Right hindlimb (tissue), 1 donor: ENCODE data around the gene MEDAG.

Source experiments
- DNase-seq: peaks from one replicate; pipeline ENCODE4 v3.0.0-alpha.2; 2018

MEDAG gene

GRCh38 chr13:30905932-30906383, at the start of gene MEDAG:
TSS of gene MEDAG (plus strand) at chr13:30906271. CDS start at chr13:30906516, 245 bp downstream.
- peak; percentile 85 for DNase-seq

GRCh38 chr13:30857018-30857417, 49.1 kb upstream of the MEDAG start:
- DNase-seq, result no peak

GRCh38 chr13:30857636-30858035, 48.4 kb upstream of the MEDAG start:
- DNase-seq, result no peak

- no peak for DNase-seq
These were observed 46.7 kb upstream of the MEDAG start for GRCh38 chr13:30859326-30859725.

- DNase-seq, result no peak
These were observed 44.9 kb upstream of the MEDAG start for GRCh38 chr13:30861163-30861562.

GRCh38 chr13:30861836-30862467, 44.1 kb upstream of the MEDAG start:
- no peak for DNase-seq

GRCh38 chr13:30862707-30863106, 43.4 kb upstream of the MEDAG start:
- DNase-seq, result peak; percentile 70

GRCh38 chr13:30863231-30863630, 42.8 kb upstream of the MEDAG start:
- DNase-seq, result no peak

GRCh38 chr13:30863796-30864195, 42.3 kb upstream of the MEDAG start:
- DNase-seq, result no peak

GRCh38 chr13:30864433-30865122, 41.5 kb upstream of the MEDAG start:
- peak; percentile 63 for DNase-seq

GRCh38 chr13:30865123-30866049, 40.7 kb upstream of the MEDAG start:
- DNase-seq, result peak; percentile 89

- DNase-seq, result peak; percentile 47
These were observed 39.4 kb upstream of the MEDAG start for GRCh38 chr13:30866677-30867076.

GRCh38 chr13:30867089-30867669, 38.9 kb upstream of the MEDAG start:
- no peak for DNase-seq

GRCh38 chr13:30868799-30869470, 37.1 kb upstream of the MEDAG start:
- no peak for DNase-seq

GRCh38 chr13:30869491-30869890, 36.6 kb upstream of the MEDAG start:
- DNase-seq, result no peak

GRCh38 chr13:30870049-30870884, 35.8 kb upstream of the MEDAG start:
- DNase-seq, result peak; percentile 80

- no peak for DNase-seq
These were observed 35.0 kb upstream of the MEDAG start for GRCh38 chr13:30870916-30871587.

- DNase-seq, result peak; percentile 76
These were observed 34.3 kb upstream of the MEDAG start for GRCh38 chr13:30871588-30872275.

GRCh38 chr13:30872276-30872594, 33.8 kb upstream of the MEDAG start:
- no peak for DNase-seq

- peak; percentile 88 for DNase-seq
These were observed 33.2 kb upstream of the MEDAG start for GRCh38 chr13:30872685-30873461.
